Ovary (tissue), 3 donors: ENCODE results near the gene SLC5A5.

Source experiments
- CTCF ChIP-seq, 3 donors: fragments of 450-650 bp in 2 of 3; fragments of 200-600 bp in 1 of 3; IDR thresholded peaks; one replicate each; pipeline versions ENCODE4 v1.5.1 to v1.8.0; 2016 to 2022; ENCODE audit warnings: antibody characterized with exemption in 3 of 3, mild to moderate bottlenecking in 1 of 3
- EP300 ChIP-seq: sonication (generic); formaldehyde crosslinking; IDR thresholded peaks from one replicate; pipeline ENCODE4 v1.6.1; 2017; ENCODE audit warnings: antibody characterized with exemption
- POLR2A ChIP-seq: fragments of 450-650 bp; IDR thresholded peaks from one replicate; pipeline ENCODE4 v1.6.1; 2017; ENCODE audit warnings: antibody characterized with exemption, mild to moderate bottlenecking, moderate library complexity
- donor health status: DM: no; HTN: no; CAD: no.

DNA sequence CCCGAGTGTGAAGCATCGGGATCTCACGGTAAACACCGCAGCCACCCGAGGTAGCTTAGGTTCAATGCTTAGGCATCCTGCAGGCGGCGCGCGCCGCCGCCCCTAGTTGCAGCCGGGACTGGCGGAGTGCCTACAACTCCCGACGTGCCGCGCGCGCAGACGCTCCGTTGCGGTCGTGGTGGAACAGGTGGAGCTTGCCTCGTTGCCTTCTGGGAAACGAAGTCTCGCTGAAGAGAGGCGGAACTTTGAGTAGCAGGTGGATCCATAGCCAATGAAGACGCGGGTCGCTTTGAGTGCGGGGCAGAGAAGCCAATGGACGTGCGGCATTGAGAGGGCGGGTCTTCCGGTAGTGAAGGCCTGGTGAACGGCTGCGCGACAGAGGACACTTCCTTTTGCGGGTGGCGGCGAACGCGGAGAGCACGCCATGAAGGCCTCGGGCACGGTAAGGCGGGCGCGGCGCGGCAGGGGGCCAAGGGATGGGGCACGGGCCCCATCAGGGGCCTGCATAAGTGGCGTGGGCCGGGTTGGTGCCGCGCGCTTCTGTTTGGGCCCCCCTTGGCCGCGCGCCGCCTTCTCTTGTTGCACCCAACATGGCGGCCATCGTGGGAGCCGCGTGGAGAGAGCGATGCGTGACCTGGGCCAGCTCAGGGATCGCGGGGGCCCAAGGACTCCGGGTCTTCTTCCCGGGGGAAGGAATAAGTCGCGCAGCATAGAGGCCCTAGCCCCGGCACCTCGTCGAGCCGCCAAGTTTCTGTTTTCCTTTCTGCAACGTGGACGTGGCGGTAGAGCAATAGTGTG is 12.0 kb upstream of the SLC5A5 start, which contains the start of gene RPL18A:
- TF ChIP-seq POLR2A (peak; percentile 91), CTCF (IDR thresholded peaks at IDR 0.05) (peak; percentile 63 to 88 (median 78)), EP300 (no peak)
